A549 treated with CpdA at 1 μM for 4 hours (cell line): ENCODE results near the gene IL11RA. TPM values are rescaled to one million over a fixed set of nuclear protein-coding genes. Genes with fewer than 3 reads are reported as not detected.

Experiments
- total RNA-seq: library from RNA; stranded (reverse); fragments of 200-300 nt; extraction: Qiagen RNA extraction; gene quantifications from 5 replicates; pipeline ENCODE4 v1.2.3, GENCODE V29; 2022; ENCODE audit warnings: low read depth

The IL11RA gene
- 5.0 to 6.7 TPM (median 5.6 TPM) in 5 replicates for total RNA-seq

GRCh38 chr9:34651876-34652601 is at the start of gene IL11RA:
IL11RA (plus strand) TSS chr9:34652185; CDS start chr9:34655218, 3,033 bp downstream.

GRCh38 chr9:34611811-34612787 is 39.9 kb upstream of the IL11RA start, which contains the start of gene RPP25L:
RPP25L (minus strand) TSS chr9:34612097; CDS start chr9:34611296, 801 bp downstream.

GRCh38 chr9:34620061-34620994 is 31.7 kb upstream of the IL11RA start, which contains the start of gene DCTN3:
DCTN3 (minus strand) TSS chr9:34620495; CDS start chr9:34620464, 31 bp downstream.

GRCh38 chr9:34628656-34629490 is 23.1 kb upstream of the IL11RA start, which contains the start of gene ARID3C:
ARID3C (minus strand) TSS chr9:34629066; CDS start chr9:34628014, 1,052 bp downstream.

GRCh38 chr9:34637356-34638137 is 14.4 kb upstream of the IL11RA start, which contains the start of gene SIGMAR1:
SIGMAR1 (minus strand) TSS chr9:34637787; CDS start chr9:34637697, 90 bp downstream.

DNA sequence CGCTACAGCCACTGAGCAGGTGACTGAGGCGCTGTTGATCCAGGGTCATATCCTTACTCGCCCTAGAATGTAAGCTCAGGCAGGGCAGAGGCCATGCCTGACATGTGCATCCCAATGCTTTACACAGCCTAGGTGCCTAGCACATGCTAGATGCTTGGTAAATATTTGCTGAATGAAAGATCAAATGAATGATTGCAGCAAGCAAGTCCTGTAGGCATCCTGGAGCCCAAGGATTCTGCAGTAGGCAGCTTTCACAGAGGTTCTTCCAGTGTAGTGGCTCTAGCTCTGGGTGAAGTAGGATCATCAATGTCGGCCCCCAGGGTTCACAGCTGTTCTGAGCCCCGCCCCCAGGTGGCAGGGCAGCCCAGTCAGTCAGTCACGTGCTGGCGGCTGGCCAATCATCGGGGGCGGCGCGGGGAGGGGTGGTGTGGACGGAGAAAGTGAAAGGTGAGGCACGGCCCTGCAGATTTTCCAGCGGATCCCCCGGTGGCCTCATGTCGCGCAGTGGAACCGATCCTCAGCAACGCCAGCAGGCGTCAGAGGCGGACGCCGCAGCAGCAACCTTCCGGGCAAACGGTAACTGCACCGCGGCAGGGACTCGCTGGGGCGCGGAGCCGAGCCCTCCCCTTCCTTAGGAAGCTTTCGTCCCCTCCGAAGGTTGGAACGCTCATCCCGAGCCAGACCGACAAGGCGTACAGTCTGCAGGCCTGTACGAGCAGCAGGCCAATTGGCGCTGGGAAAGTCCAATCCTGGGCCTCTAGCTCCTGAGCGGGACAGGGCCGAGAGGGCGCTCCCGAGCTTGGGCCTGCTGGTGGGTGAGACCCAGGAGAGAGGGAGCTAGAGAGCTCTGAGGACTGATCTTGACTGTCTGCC is 5.5 kb upstream of the IL11RA start, which contains the start of gene GALT:
Gene GALT (plus strand): TSS at position 465 of the 873 bp plus-strand sequence. CDS start 30 bp downstream, at position 495.

GRCh38 chr9:34662526-34663302 is 10.7 kb downstream of the IL11RA start, which contains the start of gene CCL27:
CCL27 (minus strand) TSS chr9:34662657; CDS start chr9:34662633, 24 bp downstream.

DNA sequence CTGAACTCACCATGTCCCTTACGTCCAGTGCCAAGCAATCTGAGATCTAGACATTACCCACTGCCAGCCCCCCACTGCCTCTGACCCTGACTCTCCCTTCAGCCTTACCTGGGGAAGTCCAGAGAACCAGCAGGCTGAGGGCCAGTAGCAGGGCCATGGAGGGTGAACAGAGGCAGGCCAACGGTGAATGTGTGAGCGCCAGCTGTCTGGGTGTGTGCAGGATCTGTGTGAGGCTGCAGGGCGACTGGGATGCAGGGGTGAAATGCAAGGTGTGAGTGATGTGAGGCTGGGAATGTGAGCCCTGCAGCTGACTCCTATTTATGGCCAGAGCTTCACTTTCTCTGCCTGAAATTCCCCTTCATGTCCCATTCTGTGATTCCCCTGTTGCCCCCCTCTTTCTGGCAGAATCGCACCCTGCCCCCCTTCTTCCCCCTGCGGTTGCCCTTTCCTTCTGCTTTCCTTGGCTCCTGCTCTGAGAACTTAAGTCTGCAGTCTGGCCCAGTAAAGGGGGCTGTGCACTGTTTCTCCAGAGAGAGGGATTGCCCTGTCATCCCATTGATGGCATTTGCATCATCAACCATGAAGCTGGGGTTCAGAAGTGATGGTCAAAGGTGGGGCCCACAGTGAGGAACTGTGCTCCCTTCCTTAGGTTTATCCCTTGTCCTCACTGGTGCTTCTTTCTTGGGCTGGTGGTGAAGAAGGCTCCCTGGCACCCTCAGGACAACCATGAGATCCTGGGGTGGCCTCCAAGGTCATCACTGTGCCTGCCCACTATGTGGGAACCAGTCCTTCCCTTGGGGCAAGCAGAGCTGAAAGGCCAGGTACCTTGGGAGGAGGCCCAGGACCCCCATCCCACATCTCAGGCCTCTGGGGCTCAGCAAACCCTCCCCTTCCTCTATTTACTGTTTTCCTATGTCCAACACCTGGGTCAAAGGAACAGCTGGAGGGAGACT is 39.3 kb downstream of the IL11RA start, which contains the start of gene CCL19:
Gene CCL19 (minus strand): TSS at position 294 of the 953 bp plus-strand sequence. CDS start 137 bp downstream, at position 157.

DNA sequence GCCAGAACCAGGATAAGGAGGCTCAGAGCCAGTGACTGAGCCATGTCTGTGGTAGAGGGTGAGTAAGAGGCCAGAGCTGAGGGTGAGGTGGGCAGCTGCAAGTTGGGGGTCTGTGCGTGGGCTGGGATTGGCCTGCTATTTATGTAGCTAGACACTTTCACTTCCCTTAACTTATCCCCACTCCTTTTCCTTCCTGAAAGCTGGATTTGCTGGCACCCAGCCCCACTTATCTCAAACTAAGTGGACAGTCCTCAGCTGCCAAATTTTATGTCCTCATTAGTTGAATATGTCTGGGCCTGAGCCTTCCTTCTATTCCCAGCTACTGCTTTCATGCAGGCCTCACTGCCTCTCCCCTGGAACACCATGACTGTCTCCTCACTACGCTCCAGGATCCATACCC is 58.0 kb downstream of the IL11RA start, which contains the start of gene CCL21:
Gene CCL21 (minus strand): TSS at position 114 of the 400 bp plus-strand sequence. CDS start 70 bp downstream, at position 44.

Other genes starting within 250 kb of the IL11RA start
- gene FAM219A, start 193.6 kb upstream of the IL11RA start, total RNA-seq, result 14.0 to 18.1 TPM (median 15.7 TPM) in 5 replicates
- gene DNAI1, start 193.4 kb upstream of the IL11RA start, total RNA-seq, result 0.07 to 0.37 TPM (median 0.09 TPM) in 4 of 5 replicates, not detected in the other
- gene ENHO, start 129.2 kb upstream of the IL11RA start, total RNA-seq, result 1.3 to 2.3 TPM (median 2.0 TPM) in 5 replicates
- gene CNTFR, start 62.5 kb upstream of the IL11RA start, total RNA-seq, result 0.08 to 0.19 TPM (median 0.10 TPM) in 5 replicates
- 39.7 to 50.3 TPM (median 43.1 TPM) in 5 replicates for gene RPP25L, start 40.1 kb upstream of the IL11RA start, total RNA-seq
- gene DCTN3, start 31.7 kb upstream of the IL11RA start, total RNA-seq, result 103 to 115 TPM (median 112 TPM) in 5 replicates
- 0.15 to 0.33 TPM (median 0.23 TPM) in 4 of 5 replicates, not detected in the other for gene ARID3C, start 23.1 kb upstream of the IL11RA start, total RNA-seq
- 146 to 204 TPM (median 198 TPM) in 5 replicates for gene SIGMAR1, start 14.4 kb upstream of the IL11RA start, total RNA-seq
- 15.3 to 21.3 TPM (median 18.6 TPM) in 5 replicates for gene GALT, start 5.5 kb upstream of the IL11RA start, total RNA-seq
- gene CCL27, start 10.5 kb downstream of the IL11RA start, total RNA-seq, result 0.23 to 0.66 TPM (median 0.32 TPM) in 3 of 5 replicates, not detected in the others
- gene CCL19, start 39.1 kb downstream of the IL11RA start, total RNA-seq, result not detected in 5 replicates
- not detected in 5 replicates for gene CCL21, start 58.0 kb downstream of the IL11RA start, total RNA-seq